Hematopoietic multipotent progenitor cell treated with erythropoietin and hydrocortisone succinate and interleukin-3 and kit ligand, for 6 days (in vitro differentiated cells): ENCODE data around the gene BCAS3.
A peak's percentile ranks its signal among the peaks of the same experiment; 100 is the strongest.
"Not testable (repeated sequence)": the region's sequence is repeated elsewhere in the genome, so short reads cannot be mapped to it uniquely, and the experiment has no call there.

Experiments
- DNase-seq: peaks from one replicate; pipeline ENCODE4 v3.0.0-alpha.2; 2015

Gene BCAS3

GRCh38 chr17:61416540-61417363, 739.1 kb downstream of the BCAS3 start:
- peak; percentile 83 for DNase-seq

- DNase-seq: no peak
These were observed 740.8 kb downstream of the BCAS3 start for GRCh38 chr17:61418449-61418848.

- no peak for DNase-seq
These were observed 741.9 kb downstream of the BCAS3 start for GRCh38 chr17:61419496-61420046.

- DNase-seq: no peak
These were observed 742.4 kb downstream of the BCAS3 start for GRCh38 chr17:61420052-61420451.

GRCh38 chr17:61420745-61421398, 743.2 kb downstream of the BCAS3 start:
- no peak for DNase-seq

DNA sequence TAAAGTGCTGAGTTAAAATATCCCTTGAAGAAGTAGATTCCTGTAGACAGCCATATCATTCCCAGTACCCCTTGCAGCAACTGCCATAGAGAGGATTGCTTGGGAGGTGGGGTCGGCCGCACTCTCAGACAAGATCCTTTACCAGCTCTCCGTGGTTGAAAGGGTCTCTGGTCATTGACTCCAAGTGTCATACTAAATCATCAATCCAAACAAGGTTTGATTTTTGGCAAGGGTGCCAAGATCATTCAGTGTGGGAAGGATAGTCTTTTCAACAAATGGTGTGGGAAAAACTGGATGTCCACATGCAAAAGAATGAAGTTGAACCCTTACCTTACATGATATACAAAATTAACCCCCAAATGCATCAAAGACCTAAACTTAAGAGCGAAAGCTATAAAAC, 743.8 kb downstream of the BCAS3 start:
- no peak for DNase-seq

GRCh38 chr17:61422116-61422799, 744.6 kb downstream of the BCAS3 start:
- no peak for DNase-seq

DNA sequence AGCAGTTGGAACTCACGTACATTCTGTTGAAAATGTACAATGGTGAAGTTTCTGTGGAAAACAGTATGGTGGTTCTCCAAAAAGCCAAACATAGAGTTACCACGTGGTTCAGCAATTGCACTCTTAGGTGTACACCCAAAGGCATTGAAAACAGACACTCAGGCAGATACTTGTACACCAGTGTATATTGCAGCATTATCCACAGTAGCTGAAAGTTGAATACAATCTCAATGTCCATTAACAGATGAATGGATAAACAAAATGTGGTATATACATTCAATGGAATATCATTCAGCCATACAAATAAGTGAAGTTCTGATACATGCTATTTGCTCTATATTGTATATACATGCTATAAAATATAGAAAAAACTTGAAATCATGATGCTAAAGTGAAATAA, 745.2 kb downstream of the BCAS3 start:
- DNase-seq: no peak

- no peak for DNase-seq
These were observed 746.5 kb downstream of the BCAS3 start for GRCh38 chr17:61423967-61424649.

DNA sequence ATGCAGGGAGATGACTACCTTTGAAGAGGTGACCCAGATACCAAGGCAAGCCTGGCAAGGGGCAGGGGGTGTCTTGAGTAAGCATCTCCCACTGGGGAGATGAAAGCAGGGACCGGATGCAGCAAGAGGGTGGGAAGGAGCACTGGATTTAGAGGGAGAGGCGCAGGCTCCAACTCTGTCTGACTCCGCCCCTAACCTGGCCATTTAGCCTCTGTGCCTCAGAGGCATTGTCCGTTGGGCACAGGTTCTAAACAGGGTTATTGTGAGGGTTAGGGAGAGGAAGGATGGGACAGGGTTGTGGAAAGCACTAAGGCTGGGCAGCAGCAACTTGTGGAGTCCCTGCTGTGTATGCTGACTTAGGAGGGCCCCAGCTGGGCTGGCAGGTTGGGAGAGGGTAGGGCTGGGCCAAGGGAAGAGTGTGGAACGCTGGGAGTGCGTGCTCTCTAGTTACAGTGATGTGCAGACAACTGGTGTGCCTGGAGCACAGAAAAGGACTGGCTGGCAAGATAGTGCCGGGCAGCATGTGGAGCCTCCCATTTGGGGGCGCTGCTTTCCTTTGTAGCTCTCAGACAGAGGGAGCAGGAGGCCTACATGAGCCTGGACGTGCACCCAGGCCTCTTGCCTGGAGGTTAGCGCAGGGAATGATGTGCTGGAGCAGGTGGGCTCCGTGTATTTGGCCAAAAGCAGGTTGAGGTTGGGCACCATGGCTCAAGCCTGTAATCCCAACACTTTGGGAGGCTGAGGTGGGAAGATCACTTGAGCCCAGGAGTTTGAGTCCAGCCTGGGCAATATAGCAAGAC, 748.2 kb downstream of the BCAS3 start:
- DNase-seq: no peak

GRCh38 chr17:61426482-61427304, 749.0 kb downstream of the BCAS3 start:
- DNase-seq: no peak

GRCh38 chr17:61427567-61427966, 749.9 kb downstream of the BCAS3 start:
- DNase-seq: no peak

DNA sequence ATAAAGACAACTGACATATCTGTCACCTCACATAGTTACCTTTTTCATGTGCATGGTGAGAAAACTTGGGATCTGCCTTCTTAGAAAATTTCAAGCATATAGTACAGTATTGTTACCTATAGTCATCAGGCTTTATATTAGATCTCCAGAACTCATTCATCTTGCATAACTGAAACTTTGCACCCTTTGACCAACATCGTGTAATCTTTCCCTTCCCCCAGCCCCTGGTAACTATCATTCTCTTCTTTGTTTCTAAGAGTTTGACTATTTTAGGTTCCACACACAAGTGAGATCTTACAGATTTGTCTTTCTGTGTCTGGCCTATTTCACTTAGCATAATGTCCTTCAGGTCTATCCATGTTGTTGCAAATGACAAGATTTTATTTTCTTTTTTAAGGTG, 751.6 kb downstream of the BCAS3 start:
- DNase-seq: no peak

- DNase-seq: not testable (repeated sequence)
These were observed 752.2 kb downstream of the BCAS3 start for GRCh38 chr17:61429831-61430230.

GRCh38 chr17:61431594-61432311, 754.1 kb downstream of the BCAS3 start:
- DNase-seq: no peak

GRCh38 chr17:61436273-61436672, 758.6 kb downstream of the BCAS3 start:
- DNase-seq: no peak

DNA sequence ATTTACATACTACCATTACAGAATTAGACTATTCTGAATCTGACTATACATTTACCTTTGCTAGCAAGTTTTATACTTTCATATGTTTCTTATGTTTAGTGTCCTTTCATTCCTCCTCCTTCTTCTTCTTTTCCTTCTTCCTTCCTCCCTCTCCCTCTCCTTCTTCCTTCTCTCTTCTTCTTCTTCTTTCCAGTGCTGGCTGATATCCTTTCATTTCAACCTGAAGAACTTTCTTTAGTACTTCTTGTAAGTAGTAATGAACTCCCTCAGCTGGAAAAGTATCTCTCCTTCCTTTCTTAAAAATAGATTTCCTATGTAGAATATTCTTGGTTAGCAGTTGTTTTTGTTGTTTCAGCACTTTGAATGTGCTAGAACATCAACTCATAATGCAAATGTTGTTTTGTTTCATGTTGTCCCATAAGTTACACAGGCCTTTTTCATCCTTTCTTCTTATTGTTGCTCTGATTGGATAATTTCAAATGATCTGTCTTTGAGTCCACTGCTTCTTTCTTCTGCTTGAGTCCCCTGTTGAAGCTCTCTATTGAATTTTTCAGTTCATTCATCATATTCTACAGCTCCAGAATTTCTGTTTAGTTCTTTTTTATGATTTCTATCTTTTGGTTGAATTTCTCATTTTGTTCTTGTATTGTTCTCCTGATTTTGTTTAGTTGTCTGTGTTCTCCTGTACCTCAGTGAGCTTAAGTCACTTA, 759.5 kb downstream of the BCAS3 start:
- no peak for DNase-seq

DNA sequence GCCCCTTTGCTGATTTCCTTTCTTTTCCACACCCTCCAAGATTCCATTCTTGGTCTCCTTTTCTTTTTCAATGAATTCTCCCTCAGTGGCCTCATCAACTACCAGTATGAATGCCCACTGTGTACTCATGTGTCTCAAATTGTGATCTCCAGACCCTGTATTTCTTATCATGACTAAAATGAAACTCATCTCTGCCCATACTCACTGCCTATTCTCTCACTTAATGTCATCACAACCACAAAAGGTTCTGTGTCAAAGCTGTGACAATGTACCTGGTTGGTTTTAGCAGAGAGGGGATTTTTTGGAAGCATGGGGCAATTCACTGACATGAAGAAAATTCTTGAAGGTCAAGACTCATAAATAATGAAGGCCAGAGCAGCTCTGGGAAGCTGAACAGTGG, 763.0 kb downstream of the BCAS3 start:
- DNase-seq: no peak

DNA sequence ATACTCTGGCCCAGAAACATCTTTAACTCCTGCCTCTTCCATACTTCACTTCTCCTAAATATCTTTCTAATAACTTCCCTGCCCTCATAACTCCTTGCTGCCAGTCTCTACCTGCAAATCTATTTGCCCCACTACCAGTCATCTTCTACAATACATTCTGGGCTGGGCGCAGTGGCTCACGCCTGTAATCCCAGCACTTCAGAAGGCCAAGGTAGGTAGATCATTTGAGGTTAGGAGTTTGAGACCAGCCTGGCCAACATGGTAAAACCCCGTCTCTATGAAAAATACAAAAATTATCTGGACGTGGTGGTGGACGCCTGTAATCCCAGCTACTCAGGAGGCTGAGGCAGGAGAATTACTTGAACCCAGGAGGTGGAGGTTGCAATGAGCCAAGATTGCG, 763.9 kb downstream of the BCAS3 start:
- DNase-seq: not testable (repeated sequence)
